ENCODE data around the gene LMCD1. TPM values are rescaled to one million over a fixed set of nuclear protein-coding genes. Genes with fewer than 3 reads are reported as not detected.
A peak's percentile ranks its signal among the peaks of the same experiment; 100 is the strongest.

Gene LMCD1
- polyA plus RNA-seq, 1 of the 3 experiments (the other 2 are of a cell fraction) = 23.6 TPM

DNA sequence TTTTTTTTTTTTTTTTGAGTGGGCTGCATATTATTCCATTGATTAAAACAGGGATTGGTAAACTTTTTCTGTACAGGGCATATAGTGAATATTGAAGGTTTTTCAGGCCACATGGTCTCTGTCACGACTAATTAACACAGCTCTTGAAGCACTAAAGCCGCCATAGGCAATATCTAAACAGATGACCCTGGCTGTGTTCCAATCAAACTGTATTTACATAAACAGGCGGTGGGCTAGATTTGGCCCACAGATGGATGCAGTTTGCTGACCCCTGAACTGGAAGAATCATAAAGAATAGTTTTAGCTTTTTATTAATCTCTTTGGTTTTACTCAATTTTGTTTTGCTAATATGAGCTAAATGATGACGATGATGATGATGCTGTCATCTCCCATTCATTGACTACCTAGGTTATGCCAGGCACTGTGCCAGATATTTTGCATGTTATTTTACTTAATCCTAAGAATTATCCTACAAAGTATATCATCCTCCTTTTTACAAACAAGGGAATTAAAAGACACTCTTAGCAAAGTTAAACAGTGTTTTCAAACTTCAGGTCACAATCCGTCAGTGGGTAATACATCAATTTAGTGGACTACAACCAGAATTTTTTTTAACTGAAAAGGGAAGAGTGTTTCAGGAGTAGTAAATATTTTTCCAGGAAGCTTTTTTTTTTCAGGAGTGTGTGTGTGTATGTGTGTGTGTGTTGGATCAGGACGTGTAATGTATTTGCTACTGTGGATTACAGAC, 54.3 kb downstream of the LMCD1 start:
- CTCF ChIA-PET = interaction anchor here (1.1 to 2.2 kb wide), 6 partner anchors 37 to 113 kb away, joined by 3 to 15 read pairs (median 4); no protein-coding TSS in a partner anchor
- WGBS (ENCODE audit: low lambda C conversion rate) = 81% methylated on average over 6 of the region's 6 CpGs
- no peaks in the 10 kb centered on the region for H3F3A ChIP-seq (replicated peaks; ENCODE audit: insufficient read depth)
- H3K9me3 ChIP-seq = no peaks in the 10 kb centered on the region
- H3K9ac ChIP-seq = no peak overlapping the region
- H3K27ac ChIP-seq (ENCODE audit: low read depth in 2 of 2, low read length in 1 of 2) = peak overlapping the region in 1 of 2 experiments; percentile 94; a peak in 2 of 4 replicates
- DNase-seq = peak; percentile 61
- peaks cover 0 to 38% of the 10 kb centered on the region in 2 experiments for H3K36me3 ChIP-seq (replicated peaks in 1 of 2; ENCODE audit: control insufficient read depth in 1 of 2, insufficient read depth in 2 of 2, low read length in 1 of 2)
- no peak overlapping the region for H2AFZ ChIP-seq (ENCODE audit: low read depth)
- no peak overlapping the region for H3K4me3 ChIP-seq (ENCODE audit: low read depth in 2 of 2, low read length in 1 of 2)
- peaks cover 0 to 40% of the 10 kb centered on the region in 2 experiments; a peak in 2 of 4 replicates for H3K4me1 ChIP-seq (ENCODE audit: control insufficient read depth in 1 of 2, insufficient read depth in 2 of 2, low read depth in 1 of 2, low read length in 1 of 2)
- TF ChIP-seq USF1 (IDR thresholded peaks at IDR 0.05; ENCODE audit: borderline replicate concordance, low read depth) (no peak), POLR2AphosphoS5 (IDR thresholded peaks at IDR 0.05; ENCODE audit: low read depth, low read length) (no peak), MXI1 (IDR thresholded peaks at IDR 0.05; ENCODE audit: low read depth, low read length) (peak; percentile 35; the same call in 1 of the 2 replicates), GATA2 (CRISPR knock-in tag; IDR thresholded peaks at IDR 0.05) (peak; percentile 40; the same call in 1 of the 2 replicates), EP300 (IDR thresholded peaks at IDR 0.05; ENCODE audit: borderline replicate concordance in 1 of 2, low read depth in 1 of 2, low read length in 1 of 2) (peak in 1 of 2 experiments; percentile 73; a peak in 2 of 4 replicates), EZH2phosphoT487 (IDR thresholded peaks at IDR 0.05; ENCODE audit: borderline replicate concordance, low read depth) (no peak), RAD21 (IDR thresholded peaks at IDR 0.05; ENCODE audit: low read length) (no peak), MEF2A (IDR thresholded peaks at IDR 0.05; ENCODE audit: borderline replicate concordance, low read depth) (no peak)
- TF ChIP-seq, protein P1, sequence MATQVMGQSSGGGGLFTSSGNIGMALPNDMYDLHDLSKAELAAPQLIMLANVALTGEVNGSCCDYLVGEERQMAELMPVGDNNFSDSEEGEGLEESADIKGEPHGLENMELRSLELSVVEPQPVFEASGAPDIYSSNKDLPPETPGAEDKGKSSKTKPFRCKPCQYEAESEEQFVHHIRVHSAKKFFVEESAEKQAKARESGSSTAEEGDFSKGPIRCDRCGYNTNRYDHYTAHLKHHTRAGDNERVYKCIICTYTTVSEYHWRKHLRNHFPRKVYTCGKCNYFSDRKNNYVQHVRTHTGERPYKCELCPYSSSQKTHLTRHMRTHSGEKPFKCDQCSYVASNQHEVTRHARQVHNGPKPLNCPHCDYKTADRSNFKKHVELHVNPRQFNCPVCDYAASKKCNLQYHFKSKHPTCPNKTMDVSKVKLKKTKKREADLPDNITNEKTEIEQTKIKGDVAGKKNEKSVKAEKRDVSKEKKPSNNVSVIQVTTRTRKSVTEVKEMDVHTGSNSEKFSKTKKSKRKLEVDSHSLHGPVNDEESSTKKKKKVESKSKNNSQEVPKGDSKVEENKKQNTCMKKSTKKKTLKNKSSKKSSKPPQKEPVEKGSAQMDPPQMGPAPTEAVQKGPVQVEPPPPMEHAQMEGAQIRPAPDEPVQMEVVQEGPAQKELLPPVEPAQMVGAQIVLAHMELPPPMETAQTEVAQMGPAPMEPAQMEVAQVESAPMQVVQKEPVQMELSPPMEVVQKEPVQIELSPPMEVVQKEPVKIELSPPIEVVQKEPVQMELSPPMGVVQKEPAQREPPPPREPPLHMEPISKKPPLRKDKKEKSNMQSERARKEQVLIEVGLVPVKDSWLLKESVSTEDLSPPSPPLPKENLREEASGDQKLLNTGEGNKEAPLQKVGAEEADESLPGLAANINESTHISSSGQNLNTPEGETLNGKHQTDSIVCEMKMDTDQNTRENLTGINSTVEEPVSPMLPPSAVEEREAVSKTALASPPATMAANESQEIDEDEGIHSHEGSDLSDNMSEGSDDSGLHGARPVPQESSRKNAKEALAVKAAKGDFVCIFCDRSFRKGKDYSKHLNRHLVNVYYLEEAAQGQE (IDR thresholded peaks at IDR 0.05; ENCODE audit: low read depth, low read length) = no peak
- TF ChIP-seq, protein P2, sequence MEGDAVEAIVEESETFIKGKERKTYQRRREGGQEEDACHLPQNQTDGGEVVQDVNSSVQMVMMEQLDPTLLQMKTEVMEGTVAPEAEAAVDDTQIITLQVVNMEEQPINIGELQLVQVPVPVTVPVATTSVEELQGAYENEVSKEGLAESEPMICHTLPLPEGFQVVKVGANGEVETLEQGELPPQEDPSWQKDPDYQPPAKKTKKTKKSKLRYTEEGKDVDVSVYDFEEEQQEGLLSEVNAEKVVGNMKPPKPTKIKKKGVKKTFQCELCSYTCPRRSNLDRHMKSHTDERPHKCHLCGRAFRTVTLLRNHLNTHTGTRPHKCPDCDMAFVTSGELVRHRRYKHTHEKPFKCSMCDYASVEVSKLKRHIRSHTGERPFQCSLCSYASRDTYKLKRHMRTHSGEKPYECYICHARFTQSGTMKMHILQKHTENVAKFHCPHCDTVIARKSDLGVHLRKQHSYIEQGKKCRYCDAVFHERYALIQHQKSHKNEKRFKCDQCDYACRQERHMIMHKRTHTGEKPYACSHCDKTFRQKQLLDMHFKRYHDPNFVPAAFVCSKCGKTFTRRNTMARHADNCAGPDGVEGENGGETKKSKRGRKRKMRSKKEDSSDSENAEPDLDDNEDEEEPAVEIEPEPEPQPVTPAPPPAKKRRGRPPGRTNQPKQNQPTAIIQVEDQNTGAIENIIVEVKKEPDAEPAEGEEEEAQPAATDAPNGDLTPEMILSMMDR (IDR thresholded peaks at IDR 0.05) = no peak
- TF ChIP-seq, protein P3, sequence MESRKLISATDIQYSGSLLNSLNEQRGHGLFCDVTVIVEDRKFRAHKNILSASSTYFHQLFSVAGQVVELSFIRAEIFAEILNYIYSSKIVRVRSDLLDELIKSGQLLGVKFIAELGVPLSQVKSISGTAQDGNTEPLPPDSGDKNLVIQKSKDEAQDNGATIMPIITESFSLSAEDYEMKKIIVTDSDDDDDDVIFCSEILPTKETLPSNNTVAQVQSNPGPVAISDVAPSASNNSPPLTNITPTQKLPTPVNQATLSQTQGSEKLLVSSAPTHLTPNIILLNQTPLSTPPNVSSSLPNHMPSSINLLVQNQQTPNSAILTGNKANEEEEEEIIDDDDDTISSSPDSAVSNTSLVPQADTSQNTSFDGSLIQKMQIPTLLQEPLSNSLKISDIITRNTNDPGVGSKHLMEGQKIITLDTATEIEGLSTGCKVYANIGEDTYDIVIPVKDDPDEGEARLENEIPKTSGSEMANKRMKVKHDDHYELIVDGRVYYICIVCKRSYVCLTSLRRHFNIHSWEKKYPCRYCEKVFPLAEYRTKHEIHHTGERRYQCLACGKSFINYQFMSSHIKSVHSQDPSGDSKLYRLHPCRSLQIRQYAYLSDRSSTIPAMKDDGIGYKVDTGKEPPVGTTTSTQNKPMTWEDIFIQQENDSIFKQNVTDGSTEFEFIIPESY (IDR thresholded peaks at IDR 0.05; ENCODE audit: borderline replicate concordance, low read depth) = no peak
- H4K20me1 ChIP-seq (ENCODE audit: insufficient read depth) = no peaks in the 10 kb centered on the region
- POLR2A ChIA-PET = no interaction called here
- no peaks in the 10 kb centered on the region for H3K79me2 ChIP-seq (ENCODE audit: insufficient read depth)
- H3K27me3 ChIP-seq (ENCODE audit: insufficient read depth) = no peaks in the 10 kb centered on the region
- H3K4me2 ChIP-seq = no peak overlapping the region
- no peaks in the 10 kb centered on the region for H3K9me2 ChIP-seq
